Spleen (tissue), 7 donors: ENCODE results near the gene SLC17A8.

ENCODE experiments used
- POLR2A ChIP-seq, 3 donors: fragments of 450-650 bp; IDR thresholded peaks; one replicate each; pipeline ENCODE4 v1.5.1; 2017; ENCODE audit warnings: antibody characterized with exemption in 3 of 3, mild to moderate bottlenecking in 1 of 3
- TF ChIP-seq, protein P1 (sequence below), 11 experiments: fragments of 200-600 bp in 7 of 11; fragments of 450-650 bp in 4 of 11; sonication (generic) in 4 of 11; IDR thresholded peaks in 8 of 11; conservative IDR thresholded peaks in 3 of 11; 1 replicate in 7 of 11; 2 replicates in 4 of 11; pipeline versions ENCODE4 v1.4.0 to v1.8.0; 2016 to 2021; ENCODE audit warnings: antibody characterized with exemption in 11 of 11, inconsistent platforms in 4 of 11, mild to moderate bottlenecking in 1 of 11
- donor health status: DM: no; HTN: no; CAD: no; lungs with moderate emphysema.
- donor health status: DM: no; HTN: no; CAD: no.
- donor health status: DM: no; HTN: no; CAD: no.

DNA sequence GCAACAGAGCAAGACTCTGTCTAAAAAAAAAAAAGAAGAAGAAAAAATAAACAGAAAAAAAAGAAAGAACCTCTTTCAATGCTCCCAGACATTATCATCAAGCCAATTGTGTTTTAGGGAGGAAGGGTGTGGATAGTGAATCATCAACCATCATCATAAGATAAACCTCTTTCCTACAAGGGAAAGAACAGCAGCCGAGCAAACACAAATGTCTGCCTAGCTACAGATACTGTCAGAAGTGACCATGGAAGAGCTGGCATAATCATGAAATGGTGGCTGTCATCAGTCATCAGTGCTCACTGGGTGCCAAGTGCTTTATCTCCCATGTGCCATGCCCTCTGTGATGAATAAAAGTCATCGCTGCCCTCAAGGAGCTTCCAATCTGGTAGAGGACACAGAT is 46.6 kb downstream of the SLC17A8 start:
- TF ChIP-seq, protein P1, sequence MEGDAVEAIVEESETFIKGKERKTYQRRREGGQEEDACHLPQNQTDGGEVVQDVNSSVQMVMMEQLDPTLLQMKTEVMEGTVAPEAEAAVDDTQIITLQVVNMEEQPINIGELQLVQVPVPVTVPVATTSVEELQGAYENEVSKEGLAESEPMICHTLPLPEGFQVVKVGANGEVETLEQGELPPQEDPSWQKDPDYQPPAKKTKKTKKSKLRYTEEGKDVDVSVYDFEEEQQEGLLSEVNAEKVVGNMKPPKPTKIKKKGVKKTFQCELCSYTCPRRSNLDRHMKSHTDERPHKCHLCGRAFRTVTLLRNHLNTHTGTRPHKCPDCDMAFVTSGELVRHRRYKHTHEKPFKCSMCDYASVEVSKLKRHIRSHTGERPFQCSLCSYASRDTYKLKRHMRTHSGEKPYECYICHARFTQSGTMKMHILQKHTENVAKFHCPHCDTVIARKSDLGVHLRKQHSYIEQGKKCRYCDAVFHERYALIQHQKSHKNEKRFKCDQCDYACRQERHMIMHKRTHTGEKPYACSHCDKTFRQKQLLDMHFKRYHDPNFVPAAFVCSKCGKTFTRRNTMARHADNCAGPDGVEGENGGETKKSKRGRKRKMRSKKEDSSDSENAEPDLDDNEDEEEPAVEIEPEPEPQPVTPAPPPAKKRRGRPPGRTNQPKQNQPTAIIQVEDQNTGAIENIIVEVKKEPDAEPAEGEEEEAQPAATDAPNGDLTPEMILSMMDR (IDR thresholded peaks at IDR 0.05 in 8 of 11, conservative IDR thresholded peaks at IDR 0.05 in 3 of 11), result no peak
- no peak for TF ChIP-seq POLR2A (IDR thresholded peaks at IDR 0.05)
